Epithelial cell of esophagus (primary cell): ENCODE measurements around the gene ASB4.
A peak's percentile ranks its signal among the peaks of the same experiment; 100 is the strongest.

Experiments used
- DNase-seq: peaks from one replicate; pipeline ENCODE4 v3.0.0; 2010; ENCODE audit warnings: low read depth
- H3K4me3 ChIP-seq: 2 replicates; pipeline ENCODE4 v1.5.1; 2011; ENCODE audit warnings: mild to moderate bottlenecking, low read length, control low read depth
- TF ChIP-seq, protein P1 (sequence below): IDR thresholded peaks from 2 replicates; pipeline ENCODE4 v1.5.1; 2011; ENCODE audit warnings: low read depth, mild to moderate bottlenecking, low read length, control low read depth, inconsistent platforms; ENCODE audit not compliant: insufficient read depth; ENCODE audit errors: missing control alignments

ASB4 gene

DNA sequence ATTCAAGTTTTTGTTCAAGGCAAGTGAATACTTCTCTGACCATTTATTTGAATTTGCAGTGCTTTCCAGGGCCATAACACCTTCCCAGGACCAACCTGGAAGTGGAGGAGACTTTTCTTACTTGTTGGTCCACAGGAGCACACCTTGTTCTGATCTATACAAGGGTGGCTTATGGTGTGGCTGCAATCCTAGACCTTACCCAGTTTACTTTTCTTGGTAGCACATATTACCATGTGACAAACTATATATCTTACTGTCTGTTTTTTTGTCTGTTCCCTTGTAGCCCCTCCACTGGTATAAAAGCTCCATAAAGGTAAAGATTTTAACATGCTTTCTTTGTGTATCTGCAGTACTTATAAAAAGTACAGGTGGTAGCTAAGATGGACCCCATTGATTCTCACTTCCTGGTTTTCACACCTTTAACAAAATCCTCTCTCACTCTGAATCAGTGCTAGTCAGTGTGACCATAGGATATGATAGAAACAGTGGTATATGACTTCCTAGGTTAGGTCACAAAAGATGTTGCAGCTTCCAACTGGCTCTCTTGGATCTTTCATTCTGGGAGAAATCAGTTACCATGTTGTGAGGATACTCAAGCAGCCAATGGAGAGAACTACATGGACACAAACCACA is 5.6 kb upstream of the ASB4 start:
- TF ChIP-seq, protein P1, sequence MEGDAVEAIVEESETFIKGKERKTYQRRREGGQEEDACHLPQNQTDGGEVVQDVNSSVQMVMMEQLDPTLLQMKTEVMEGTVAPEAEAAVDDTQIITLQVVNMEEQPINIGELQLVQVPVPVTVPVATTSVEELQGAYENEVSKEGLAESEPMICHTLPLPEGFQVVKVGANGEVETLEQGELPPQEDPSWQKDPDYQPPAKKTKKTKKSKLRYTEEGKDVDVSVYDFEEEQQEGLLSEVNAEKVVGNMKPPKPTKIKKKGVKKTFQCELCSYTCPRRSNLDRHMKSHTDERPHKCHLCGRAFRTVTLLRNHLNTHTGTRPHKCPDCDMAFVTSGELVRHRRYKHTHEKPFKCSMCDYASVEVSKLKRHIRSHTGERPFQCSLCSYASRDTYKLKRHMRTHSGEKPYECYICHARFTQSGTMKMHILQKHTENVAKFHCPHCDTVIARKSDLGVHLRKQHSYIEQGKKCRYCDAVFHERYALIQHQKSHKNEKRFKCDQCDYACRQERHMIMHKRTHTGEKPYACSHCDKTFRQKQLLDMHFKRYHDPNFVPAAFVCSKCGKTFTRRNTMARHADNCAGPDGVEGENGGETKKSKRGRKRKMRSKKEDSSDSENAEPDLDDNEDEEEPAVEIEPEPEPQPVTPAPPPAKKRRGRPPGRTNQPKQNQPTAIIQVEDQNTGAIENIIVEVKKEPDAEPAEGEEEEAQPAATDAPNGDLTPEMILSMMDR = no peak
- no peak overlapping the region for H3K4me3 ChIP-seq
- no peak for DNase-seq

DNA sequence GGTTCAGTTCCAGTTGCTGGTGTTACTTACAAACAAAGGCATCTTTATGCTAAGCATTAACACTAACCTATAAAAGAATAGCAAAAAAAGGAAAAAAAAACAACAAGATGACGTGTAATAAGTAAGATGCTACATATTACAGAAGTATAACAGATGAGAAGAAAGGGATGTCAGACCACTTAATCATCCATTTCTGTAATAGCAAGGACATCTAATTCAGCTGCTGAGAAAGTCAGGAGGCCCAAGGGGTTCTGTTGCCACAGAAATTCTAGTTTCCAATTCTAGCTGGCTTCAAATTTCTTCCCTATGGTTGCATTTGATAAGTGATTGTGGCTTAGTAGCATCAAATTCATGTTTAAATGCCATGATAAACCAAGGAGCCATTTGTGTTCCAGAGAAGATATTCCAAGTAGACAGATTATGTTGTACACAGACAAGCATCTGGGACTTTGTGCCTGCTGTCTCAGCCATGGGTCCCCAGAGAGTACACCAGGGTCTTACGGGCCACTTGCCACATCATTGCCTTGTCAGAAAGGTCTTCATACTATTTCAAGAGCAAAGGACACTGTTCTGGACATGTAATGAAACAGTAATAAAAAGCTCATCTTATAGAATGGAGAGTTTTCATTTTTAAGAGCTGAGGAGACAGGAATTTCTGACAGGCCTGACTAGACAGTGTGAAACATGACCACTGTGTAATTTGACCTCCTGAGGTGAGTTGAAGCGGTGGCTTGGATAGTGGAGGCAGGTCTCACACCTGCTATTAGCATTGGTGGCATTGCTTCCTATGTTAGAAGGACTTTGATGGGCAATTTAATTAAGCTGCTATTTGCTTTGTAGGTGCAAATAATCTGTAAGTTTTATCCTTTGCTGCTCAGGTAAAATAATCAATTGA is 4.2 kb upstream of the ASB4 start:
- TF ChIP-seq, protein P1 = no peak
- H3K4me3 ChIP-seq = no peak overlapping the region
- DNase-seq = no peak

DNA sequence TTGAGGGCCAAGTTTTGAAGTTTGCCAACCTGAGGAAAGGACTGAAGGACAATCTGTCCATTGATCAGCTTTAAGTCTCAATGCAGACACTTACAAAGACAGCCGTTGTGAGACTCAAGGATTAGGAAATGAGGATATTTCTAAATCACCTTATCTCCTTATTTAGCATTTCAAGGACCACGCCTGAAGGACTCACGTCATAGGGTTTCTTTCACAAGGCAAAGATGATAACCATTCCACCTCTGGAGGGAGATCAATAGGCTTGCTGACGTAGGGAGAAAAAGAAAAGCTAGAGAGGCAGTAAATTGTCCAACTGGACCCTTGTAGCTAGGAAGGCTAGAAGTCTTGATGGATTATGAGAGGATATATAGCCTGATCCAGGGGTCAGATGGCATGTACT is 3.3 kb upstream of the ASB4 start:
- TF ChIP-seq, protein P1 = no peak
- no peak overlapping the region for H3K4me3 ChIP-seq
- no peak for DNase-seq

DNA sequence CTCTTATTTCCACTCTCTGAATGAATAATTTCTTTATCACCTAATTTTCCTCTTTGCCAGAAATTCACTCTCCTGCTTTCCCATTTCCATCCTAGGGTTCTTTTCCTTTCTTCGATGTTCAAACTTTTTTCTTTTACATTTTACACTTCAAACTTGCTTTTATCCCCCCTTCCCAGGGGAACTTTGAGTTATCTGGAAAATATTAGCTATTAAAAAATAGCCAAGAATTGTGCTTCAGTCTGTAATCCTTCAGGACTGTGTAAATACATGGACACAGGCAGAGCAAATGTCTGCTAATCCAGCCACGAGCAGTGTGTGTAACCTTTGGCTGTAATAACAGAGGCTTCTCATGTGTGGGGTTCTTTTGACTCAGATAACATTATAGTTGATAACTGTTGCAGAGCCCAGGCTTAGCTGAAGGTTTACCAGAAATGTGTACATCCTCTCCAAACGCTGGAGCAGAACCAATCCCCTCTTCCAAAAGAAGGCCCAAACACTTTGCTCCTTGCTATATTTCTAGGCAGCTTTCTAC is 4.6 kb downstream of the ASB4 start:
- no peak overlapping the region for H3K4me3 ChIP-seq
- DNase-seq = no peak
- TF ChIP-seq, protein P1 = no peak

DNA sequence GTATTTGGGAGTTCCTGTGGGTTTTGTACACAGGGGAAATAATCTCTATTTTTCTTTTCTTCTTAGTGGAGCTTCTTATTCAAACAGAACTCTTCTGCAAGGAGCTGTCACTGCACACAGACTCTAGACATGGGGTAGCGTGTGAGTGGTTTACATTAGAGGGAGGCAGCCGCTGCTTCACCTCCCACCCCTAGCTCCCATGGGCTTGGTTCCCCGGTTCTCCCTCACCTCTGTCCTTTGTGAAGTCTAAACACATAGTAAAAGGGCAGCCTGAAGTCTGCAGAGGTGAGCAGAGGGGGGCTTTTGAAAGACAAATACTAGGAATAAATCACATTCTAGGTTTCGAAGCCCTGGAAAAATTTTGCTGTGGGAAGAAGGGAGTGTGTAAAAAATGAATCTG is 5.5 kb downstream of the ASB4 start:
- no peak overlapping the region for H3K4me3 ChIP-seq
- no peak for DNase-seq
- TF ChIP-seq, protein P1 = no peak

DNA sequence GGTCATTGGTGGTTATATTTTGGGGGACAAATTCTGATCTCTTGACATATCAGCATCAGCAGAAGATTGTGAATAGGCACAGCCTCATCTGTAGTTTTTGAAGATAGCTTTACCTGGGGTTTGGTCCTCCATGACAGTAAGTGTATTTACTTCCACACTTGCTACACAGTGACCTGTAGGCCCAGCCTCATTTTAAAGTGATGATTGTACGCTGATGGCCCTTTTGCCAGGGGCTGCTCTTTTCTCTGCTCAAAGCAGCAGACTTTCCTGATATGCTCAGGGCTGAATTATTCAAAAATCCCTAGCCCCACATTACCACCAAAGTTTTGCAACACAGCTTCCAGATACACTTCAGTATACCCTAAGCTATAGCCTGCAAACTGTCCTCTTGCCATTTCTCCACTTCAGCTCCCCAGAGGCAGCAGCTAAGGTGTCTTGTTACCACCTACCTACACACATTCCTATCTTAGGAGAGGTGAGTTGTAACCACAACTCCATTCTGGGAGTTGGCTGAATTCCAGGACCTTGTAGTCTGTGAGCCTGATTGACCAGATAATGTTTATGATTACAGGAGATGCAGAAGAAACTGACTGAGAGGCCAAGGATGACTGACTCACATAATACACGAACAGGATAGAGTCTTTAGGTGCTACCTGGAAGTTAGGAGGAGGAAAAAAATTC is 6.0 kb downstream of the ASB4 start:
- no peak overlapping the region for H3K4me3 ChIP-seq
- DNase-seq = peak; percentile 99
- TF ChIP-seq, protein P1 = no peak
